Sigmoid colon (tissue), 7 donors: Measurements from ENCODE around the gene PPP6R3. TPM values are rescaled to one million over a fixed set of nuclear protein-coding genes. Genes with fewer than 3 reads are reported as not detected.
A peak's percentile ranks its signal among the peaks of the same experiment; 100 is the strongest.

Experiments used
- DNase-seq: peaks from one replicate; pipeline ENCODE4 v3.0.0-alpha.2; 2019
- H3K27ac ChIP-seq, 4 donors: fragments of 200-600 bp; sonication (generic); one replicate each; pipeline ENCODE4 v1.5.1; 2016 to 2019; ENCODE audit warnings: mild to moderate bottlenecking in 1 of 4
- H3K27me3 ChIP-seq, 3 donors: fragments of 200-600 bp; sonication (generic); one replicate each; pipeline ENCODE4 v1.5.1; 2019; ENCODE audit warnings: mild to moderate bottlenecking in 1 of 3
- H3K36me3 ChIP-seq, 4 donors: fragments of 200-600 bp; sonication (generic); one replicate each; pipeline ENCODE4 v1.5.1; 2016 to 2019
- H3K4me1 ChIP-seq, 4 donors: fragments of 200-600 bp; sonication (generic); one replicate each; pipeline ENCODE4 v1.5.1; 2017 to 2019
- H3K4me3 ChIP-seq, 4 donors: fragments of 200-600 bp; sonication (generic); one replicate each; pipeline ENCODE4 v1.5.1; 2017 to 2019; ENCODE audit warnings: mild to moderate bottlenecking in 2 of 4, moderate library complexity in 1 of 4
- H3K9me3 ChIP-seq, 4 donors: fragments of 200-600 bp in 3 of 4; sonication (generic) in 3 of 4; one replicate each; pipeline versions ENCODE4 v1.5.1 to v1.6.1; 2013 to 2019
- CTCF ChIP-seq, 4 experiments: fragments of 450-650 bp in 3 of 4; fragments of 200-600 bp in 1 of 4; IDR thresholded peaks; one replicate each; pipeline ENCODE4 v1.5.1; 2016 to 2019; ENCODE audit warnings: antibody characterized with exemption in 4 of 4, mild to moderate bottlenecking in 3 of 4, moderate library complexity in 2 of 4
- EP300 ChIP-seq, 4 donors: sonication (generic); formaldehyde crosslinking; IDR thresholded peaks; one replicate each; pipeline ENCODE4 v1.6.1; 2017; ENCODE audit warnings: antibody characterized with exemption in 4 of 4
- POLR2A ChIP-seq, 2 donors: fragments of 450-650 bp; IDR thresholded peaks; one replicate each; pipeline ENCODE4 v1.6.1; 2016; ENCODE audit warnings: antibody characterized with exemption in 2 of 2, mild to moderate bottlenecking in 2 of 2, moderate library complexity in 2 of 2
- POLR2AphosphoS5 ChIP-seq, 4 donors: sonication (generic); formaldehyde crosslinking; IDR thresholded peaks; one replicate each; pipeline ENCODE4 v1.6.1; 2017; ENCODE audit warnings: antibody characterized with exemption in 4 of 4
- WGBS, 2 donors: extraction: QIAGEN DNeasy Blood & Tissue Kit; methylation state at CpG; one replicate each; pipeline ENCODE4 v1.1.7; 2013; 5-methylcytosine and 5-hydroxymethylcytosine counted together
- intact Hi-C: fragments of 100-400 bp; cut with DNase I; formaldehyde crosslinking; loops from one replicate; pipeline ENCODE4 v1.15.1; 2023
- polyA plus RNA-seq, 3 donors: library from polyadenylated mRNA; stranded (reverse); fragments of 200-250 nt; gene quantifications; one replicate each; pipeline ENCODE4 v1.2.3, GENCODE V29; 2013
- total RNA-seq, 4 donors: library from RNA; depleted of rRNA; stranded (reverse); fragments of >200 nt; gene quantifications; one replicate each; pipeline ENCODE4 v1.1.0, GENCODE V29; 2016
- donor health status: healthy with polysubstance abuse.
- donor health status: Bipolar disorder and iron deficiency.
- donor health status: healthy.

Gene PPP6R3
- total and polyA plus RNA-seq, 7 donors, result 24.0 to 157 (median 133) TPM

GRCh38 chr11:68463714-68464113 is 3.2 kb downstream of the PPP6R3 start:
- Histone ChIP-seq H3K4me1 (peaks cover 3 to 79% (median 65%) of the 10 kb centered on the region in 4 donors), H3K27ac (peak overlapping the region in 3 of 4 donors; percentile 27 to 99 (median 96)), H3K27me3 (no peaks in the 10 kb centered on the region), H3K4me3 (peak overlapping the region in 1 of 4 donors; percentile 81), H3K9me3 (no peaks in the 10 kb centered on the region), H3K36me3 (no peaks in the 10 kb centered on the region)
- 90 to 92% methylated on average over 1 of the region's 1 CpG for WGBS, 2 donors
- intact Hi-C loops, result loop anchor here (5.0 to 10.0 kb wide), 4 partner anchors 44 to 381 kb away; partner anchors contain the start of gene CPT1A
- DNase-seq, result no peak
- TF ChIP-seq POLR2AphosphoS5 (IDR thresholded peaks at IDR 0.05) (no peak), EP300 (IDR thresholded peaks at IDR 0.05) (no peak), POLR2A (IDR thresholded peaks at IDR 0.05) (no peak), CTCF (IDR thresholded peaks at IDR 0.05) (no peak)

GRCh38 chr11:68467201-68467834 is 6.8 kb downstream of the PPP6R3 start:
- Histone ChIP-seq H3K27me3 (no peaks in the 10 kb centered on the region), H3K36me3 (no peaks in the 10 kb centered on the region), H3K9me3 (no peaks in the 10 kb centered on the region), H3K4me3 (no peak overlapping the region), H3K27ac (no peak overlapping the region), H3K4me1 (peaks cover 3 to 98% (median 89%) of the 10 kb centered on the region in 4 donors)
- intact Hi-C loops, result loop anchor here (10.0 kb wide), 1 partner anchor 377 kb away; the partner anchor contains the start of gene CPT1A
- TF ChIP-seq POLR2A (IDR thresholded peaks at IDR 0.05) (no peak), CTCF (IDR thresholded peaks at IDR 0.05) (no peak), EP300 (IDR thresholded peaks at IDR 0.05) (no peak), POLR2AphosphoS5 (IDR thresholded peaks at IDR 0.05) (no peak)
- 80 to 83% methylated on average over 8 of the region's 8 CpGs for WGBS, 2 donors
- no peak for DNase-seq

- intact Hi-C loops, result loop anchor here (10.0 kb wide), 1 partner anchor 376 kb away; the partner anchor contains the start of gene CPT1A
These were observed 7.8 kb downstream of the PPP6R3 start for GRCh38 chr11:68468217-68468828.

GRCh38 chr11:68469122-68469521 is 8.6 kb downstream of the PPP6R3 start:
- no peaks in the 10 kb centered on the region for H3K9me3 ChIP-seq
- H3K27me3 ChIP-seq, result no peaks in the 10 kb centered on the region
- H3K27ac ChIP-seq, result peak overlapping the region in 3 of 4 donors; percentile 24 to 55 (median 53)
- no peak for TF ChIP-seq CTCF (IDR thresholded peaks at IDR 0.05)
- no peak for TF ChIP-seq POLR2A (IDR thresholded peaks at IDR 0.05)
- TF ChIP-seq EP300 (IDR thresholded peaks at IDR 0.05), result no peak
- TF ChIP-seq POLR2AphosphoS5 (IDR thresholded peaks at IDR 0.05), result no peak
- peaks cover 3 to 95% (median 80%) of the 10 kb centered on the region in 4 donors for H3K4me1 ChIP-seq
- intact Hi-C loops, result loop anchor here (10.0 kb wide), 1 partner anchor 376 kb away; the partner anchor contains the start of gene CPT1A
- H3K36me3 ChIP-seq, result no peaks in the 10 kb centered on the region
- 42 to 43% methylated on average over 2 of the region's 2 CpGs for WGBS, 2 donors
- no peak for DNase-seq
- no peak overlapping the region for H3K4me3 ChIP-seq

More at GRCh38 chr11:68468217-68468828, 7.8 kb downstream of the PPP6R3 start:
- WGBS, 2 donors, result 39 to 41% methylated on average over 3 of the region's 3 CpGs
- Histone ChIP-seq H3K4me3 (no peak overlapping the region), H3K36me3 (no peaks in the 10 kb centered on the region), H3K27me3 (no peaks in the 10 kb centered on the region), H3K4me1 (peaks cover 3 to 95% (median 81%) of the 10 kb centered on the region in 4 donors), H3K27ac (peak overlapping the region in 2 of 4 donors; percentile 11 to 55), H3K9me3 (no peaks in the 10 kb centered on the region)
- no peak for DNase-seq
- TF ChIP-seq POLR2A (IDR thresholded peaks at IDR 0.05) (no peak), POLR2AphosphoS5 (IDR thresholded peaks at IDR 0.05) (no peak), CTCF (IDR thresholded peaks at IDR 0.05) (no peak), EP300 (IDR thresholded peaks at IDR 0.05) (no peak)
